Measurements from ENCODE around the gene OGA.

The OGA gene

DNA sequence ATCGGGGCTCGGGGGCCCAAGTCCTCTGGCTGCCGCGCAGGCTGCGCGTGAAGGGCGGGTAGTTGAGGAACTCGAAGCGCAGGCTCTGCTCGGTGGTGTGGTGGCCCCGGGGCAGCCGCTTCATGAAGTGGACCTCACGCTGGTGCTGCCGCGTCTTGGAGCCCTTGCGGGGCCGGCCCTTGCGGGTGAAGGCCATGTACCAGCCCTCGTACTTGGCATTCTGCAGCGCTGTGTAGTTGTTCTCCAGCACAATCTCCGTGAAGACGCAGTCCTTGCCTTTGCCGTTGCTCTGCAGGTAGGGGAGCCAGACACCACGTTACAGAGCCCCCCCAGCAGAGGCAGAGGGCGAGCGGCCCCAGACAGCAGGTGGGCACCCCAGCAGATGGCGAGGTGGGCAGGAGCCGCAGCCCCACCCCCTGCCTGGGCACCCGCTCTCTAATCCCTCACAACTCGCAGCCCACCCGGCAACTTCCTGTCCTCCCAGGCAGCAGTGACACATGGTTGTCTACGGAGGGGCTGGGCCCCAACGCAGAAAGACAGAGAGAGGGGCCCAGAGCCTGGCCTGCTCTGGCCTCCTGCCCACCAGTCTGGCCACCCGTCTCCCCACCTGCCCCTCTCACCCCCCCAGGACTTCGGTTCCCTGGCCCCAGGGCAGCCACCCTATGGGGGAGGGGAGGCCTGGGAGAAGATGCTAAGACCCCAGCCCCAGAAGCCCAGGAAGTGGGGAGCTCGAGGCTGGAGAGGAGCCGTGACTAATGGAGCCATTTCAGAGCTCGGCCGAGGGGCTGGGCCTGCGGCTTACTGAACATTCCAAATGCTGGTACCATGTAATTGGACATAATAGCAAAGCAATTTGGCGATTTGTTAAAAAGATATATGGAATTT is 47.7 kb downstream of the OGA start:
- Histone ChIP-seq H3K4me1 (ENCODE audit: insufficient read depth, low read length) (peaks cover 21% of the 10 kb centered on the region), H3K36me3 (ENCODE audit: insufficient read depth, low read length) (no peaks in the 10 kb centered on the region), H3K9ac (ENCODE audit: low read depth, low read length) (no peak overlapping the region), H3K9me3 (ENCODE audit: control insufficient read depth, insufficient read depth, low read length) (no peaks in the 10 kb centered on the region)

DNA sequence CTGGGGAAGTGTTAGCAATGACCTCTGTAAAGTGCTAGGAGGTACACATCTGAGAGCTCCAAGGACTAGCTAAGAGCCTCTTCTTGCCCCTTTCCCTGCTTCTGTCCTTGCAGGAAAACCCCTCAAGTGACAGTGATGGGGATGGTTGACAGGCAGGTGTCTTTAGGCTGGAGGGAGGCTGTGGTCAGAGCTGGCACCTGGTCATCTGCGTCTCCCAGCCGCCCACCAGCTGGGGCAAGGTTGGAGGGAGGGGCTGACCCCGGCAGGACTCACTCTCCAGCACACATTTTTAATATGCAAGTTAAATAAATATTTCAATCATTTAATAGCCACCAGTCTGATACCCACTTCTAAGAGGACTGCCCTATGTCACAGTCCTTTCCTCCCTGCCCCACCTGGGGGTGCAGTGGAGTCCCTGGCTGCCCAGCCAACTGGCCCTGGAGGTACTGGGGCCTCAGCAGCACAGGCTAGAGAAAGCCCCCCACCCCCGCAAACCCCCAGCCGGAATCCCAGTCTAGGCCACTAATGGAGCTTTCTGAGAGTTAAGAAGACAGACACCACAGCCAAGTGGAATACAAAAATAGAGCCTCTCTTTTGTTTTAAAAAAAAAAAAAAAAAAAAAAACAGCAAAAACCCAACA is 48.6 kb downstream of the OGA start:
- no peak overlapping the region for H3K9ac ChIP-seq (ENCODE audit: low read depth, low read length)
- no peaks in the 10 kb centered on the region for H3K9me3 ChIP-seq (ENCODE audit: control insufficient read depth, insufficient read depth, low read length)
- H3K4me1 ChIP-seq (ENCODE audit: insufficient read depth, low read length) = peaks cover 21% of the 10 kb centered on the region
- H3K36me3 ChIP-seq (ENCODE audit: insufficient read depth, low read length) = no peaks in the 10 kb centered on the region

GRCh38 chr10:101768791-101769170 is 49.5 kb downstream of the OGA start:
- no peaks in the 10 kb centered on the region for H3K36me3 ChIP-seq (ENCODE audit: insufficient read depth, low read length)
- peaks cover 14% of the 10 kb centered on the region for H3K4me1 ChIP-seq (ENCODE audit: insufficient read depth, low read length)

GRCh38 chr10:101767966-101768790 is 50.1 kb downstream of the OGA start:
- Histone ChIP-seq H3K36me3 (ENCODE audit: insufficient read depth, low read length) (no peaks in the 10 kb centered on the region), H3K4me1 (ENCODE audit: insufficient read depth, low read length) (peaks cover 9% of the 10 kb centered on the region), H3K9ac (ENCODE audit: low read depth, low read length) (no peak overlapping the region), H3K9me3 (ENCODE audit: control insufficient read depth, insufficient read depth, low read length) (no peaks in the 10 kb centered on the region)

More at GRCh38 chr10:101768791-101769170, 49.5 kb downstream of the OGA start:
- Histone ChIP-seq H3K9me3 (ENCODE audit: control insufficient read depth, insufficient read depth, low read length) (no peaks in the 10 kb centered on the region), H3K9ac (ENCODE audit: low read depth, low read length) (no peak overlapping the region)

GRCh38 chr10:101767600-101767945 is 50.7 kb downstream of the OGA start:
- Histone ChIP-seq H3K9me3 (ENCODE audit: control insufficient read depth, insufficient read depth, low read length) (no peaks in the 10 kb centered on the region), H3K36me3 (ENCODE audit: insufficient read depth, low read length) (no peaks in the 10 kb centered on the region), H3K4me1 (ENCODE audit: insufficient read depth, low read length) (peaks cover 3% of the 10 kb centered on the region; the same call in 1 of the 2 replicates), H3K9ac (ENCODE audit: low read depth, low read length) (no peak overlapping the region)

DNA sequence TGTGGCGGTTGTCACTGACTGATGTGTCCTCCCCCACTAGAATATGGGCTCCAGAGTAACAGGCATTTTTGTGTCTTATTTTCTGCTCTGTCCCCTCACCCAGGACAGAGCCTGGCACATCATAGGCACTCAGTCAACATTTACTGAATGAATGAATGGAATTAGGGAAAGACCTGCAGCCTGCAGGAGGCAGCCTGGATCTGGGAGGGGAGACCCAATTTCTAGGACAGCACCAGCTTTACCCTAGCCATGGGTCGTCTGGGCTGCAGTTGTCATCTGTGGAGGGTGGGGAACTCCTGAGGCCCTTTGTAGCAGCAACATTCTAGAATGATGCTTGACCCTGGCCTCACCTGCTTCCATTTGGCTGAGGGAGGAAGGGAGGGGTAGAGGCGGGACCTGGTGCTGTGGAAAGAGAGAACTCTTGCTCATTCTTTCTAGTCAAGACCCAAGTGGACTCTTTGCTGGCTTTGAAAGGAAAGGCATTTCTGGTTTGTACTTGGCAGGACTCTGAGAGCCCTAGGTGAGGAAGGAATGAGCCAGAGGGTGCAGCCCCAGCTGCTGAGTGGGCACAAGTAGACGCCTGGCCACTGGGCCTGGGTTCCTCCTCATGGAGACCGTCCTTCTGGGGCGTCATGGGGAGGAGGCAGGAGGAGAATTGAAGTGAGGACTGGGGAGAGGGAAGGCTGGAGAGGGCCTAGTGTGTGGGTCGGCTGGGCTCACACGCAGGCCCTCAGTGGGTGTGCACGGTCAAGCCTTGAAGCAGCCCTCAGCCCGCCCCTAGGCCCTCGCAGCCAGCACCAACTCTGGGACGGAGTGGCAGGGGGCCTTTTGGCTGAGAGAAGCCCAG is 51.3 kb downstream of the OGA start:
- Histone ChIP-seq H3K4me1 (ENCODE audit: insufficient read depth, low read length) (no peaks in the 10 kb centered on the region; the same call in 1 of the 2 replicates), H3K9ac (ENCODE audit: low read depth, low read length) (no peak overlapping the region), H3K36me3 (ENCODE audit: insufficient read depth, low read length) (no peaks in the 10 kb centered on the region), H3K9me3 (ENCODE audit: control insufficient read depth, insufficient read depth, low read length) (no peaks in the 10 kb centered on the region)

DNA sequence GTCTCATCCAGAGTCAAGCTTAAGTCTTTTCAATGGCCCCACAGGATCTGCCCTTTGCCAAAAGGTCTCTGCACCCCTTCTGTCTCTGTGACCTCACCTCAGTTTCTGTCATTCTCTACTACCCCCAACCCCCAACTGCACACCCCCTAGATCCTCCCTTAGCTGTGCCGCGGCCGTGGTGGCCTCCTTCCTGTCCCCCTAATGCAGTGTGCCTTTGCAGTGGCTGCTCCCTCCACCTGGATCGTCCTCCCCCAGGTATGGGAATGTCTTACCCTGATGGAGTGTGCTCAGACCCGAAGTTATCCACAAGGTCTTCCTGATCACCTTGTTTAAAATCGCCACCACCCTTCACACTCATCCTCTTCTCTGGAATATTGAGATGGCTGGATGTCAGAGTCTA is 51.9 kb downstream of the OGA start:
- no peaks in the 10 kb centered on the region for H3K4me1 ChIP-seq (ENCODE audit: insufficient read depth, low read length)
- no peaks in the 10 kb centered on the region for H3K36me3 ChIP-seq (ENCODE audit: insufficient read depth, low read length)
- no peak overlapping the region for H3K9ac ChIP-seq (ENCODE audit: low read depth, low read length)
- no peaks in the 10 kb centered on the region for H3K9me3 ChIP-seq (ENCODE audit: control insufficient read depth, insufficient read depth, low read length)

- Histone ChIP-seq H3K9ac (ENCODE audit: low read depth, low read length) (no peak overlapping the region), H3K36me3 (ENCODE audit: insufficient read depth, low read length) (no peaks in the 10 kb centered on the region), H3K4me1 (ENCODE audit: insufficient read depth, low read length) (peaks cover 11% of the 10 kb centered on the region), H3K9me3 (ENCODE audit: control insufficient read depth, insufficient read depth, low read length) (no peaks in the 10 kb centered on the region)
These were observed 55.0 kb downstream of the OGA start for GRCh38 chr10:101763141-101763846.

DNA sequence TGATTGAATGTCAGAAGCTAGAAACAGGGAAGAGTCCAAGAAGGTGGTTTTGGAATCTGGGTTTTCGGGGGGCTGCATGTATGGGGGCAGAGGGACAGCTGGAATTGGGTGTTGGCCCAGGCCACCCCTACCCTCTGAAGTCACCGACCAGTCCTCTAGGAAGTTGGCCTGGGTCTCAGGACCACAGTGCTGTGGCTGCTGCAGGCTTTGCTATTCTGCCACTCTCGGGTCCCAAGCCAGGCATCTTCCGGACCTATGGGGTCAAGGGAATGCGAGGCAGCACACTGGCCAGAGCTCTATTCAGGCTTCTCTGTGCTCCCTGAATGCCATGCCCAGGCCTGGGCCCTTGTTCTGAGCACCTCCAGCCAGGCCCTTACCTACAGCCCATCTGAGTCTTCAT is 55.5 kb downstream of the OGA start:
- H3K4me1 ChIP-seq (ENCODE audit: insufficient read depth, low read length) = peaks cover 11% of the 10 kb centered on the region
- no peaks in the 10 kb centered on the region for H3K36me3 ChIP-seq (ENCODE audit: insufficient read depth, low read length)
- H3K9ac ChIP-seq (ENCODE audit: low read depth, low read length) = no peak overlapping the region
- no peaks in the 10 kb centered on the region for H3K9me3 ChIP-seq (ENCODE audit: control insufficient read depth, insufficient read depth, low read length)

- H3K4me1 ChIP-seq (ENCODE audit: insufficient read depth, low read length) = peaks cover 11% of the 10 kb centered on the region
- no peaks in the 10 kb centered on the region for H3K9me3 ChIP-seq (ENCODE audit: control insufficient read depth, insufficient read depth, low read length)
- H3K9ac ChIP-seq (ENCODE audit: low read depth, low read length) = no peak overlapping the region
- no peaks in the 10 kb centered on the region for H3K36me3 ChIP-seq (ENCODE audit: insufficient read depth, low read length)
These were observed 57.0 kb downstream of the OGA start for GRCh38 chr10:101761226-101761625.

GRCh38 chr10:101760510-101760909 is 57.7 kb downstream of the OGA start:
- H3K9me3 ChIP-seq (ENCODE audit: control insufficient read depth, insufficient read depth, low read length) = no peaks in the 10 kb centered on the region
- H3K9ac ChIP-seq (ENCODE audit: low read depth, low read length) = no peak overlapping the region
- no peaks in the 10 kb centered on the region for H3K36me3 ChIP-seq (ENCODE audit: insufficient read depth, low read length)
- peaks cover 11% of the 10 kb centered on the region for H3K4me1 ChIP-seq (ENCODE audit: insufficient read depth, low read length)

DNA sequence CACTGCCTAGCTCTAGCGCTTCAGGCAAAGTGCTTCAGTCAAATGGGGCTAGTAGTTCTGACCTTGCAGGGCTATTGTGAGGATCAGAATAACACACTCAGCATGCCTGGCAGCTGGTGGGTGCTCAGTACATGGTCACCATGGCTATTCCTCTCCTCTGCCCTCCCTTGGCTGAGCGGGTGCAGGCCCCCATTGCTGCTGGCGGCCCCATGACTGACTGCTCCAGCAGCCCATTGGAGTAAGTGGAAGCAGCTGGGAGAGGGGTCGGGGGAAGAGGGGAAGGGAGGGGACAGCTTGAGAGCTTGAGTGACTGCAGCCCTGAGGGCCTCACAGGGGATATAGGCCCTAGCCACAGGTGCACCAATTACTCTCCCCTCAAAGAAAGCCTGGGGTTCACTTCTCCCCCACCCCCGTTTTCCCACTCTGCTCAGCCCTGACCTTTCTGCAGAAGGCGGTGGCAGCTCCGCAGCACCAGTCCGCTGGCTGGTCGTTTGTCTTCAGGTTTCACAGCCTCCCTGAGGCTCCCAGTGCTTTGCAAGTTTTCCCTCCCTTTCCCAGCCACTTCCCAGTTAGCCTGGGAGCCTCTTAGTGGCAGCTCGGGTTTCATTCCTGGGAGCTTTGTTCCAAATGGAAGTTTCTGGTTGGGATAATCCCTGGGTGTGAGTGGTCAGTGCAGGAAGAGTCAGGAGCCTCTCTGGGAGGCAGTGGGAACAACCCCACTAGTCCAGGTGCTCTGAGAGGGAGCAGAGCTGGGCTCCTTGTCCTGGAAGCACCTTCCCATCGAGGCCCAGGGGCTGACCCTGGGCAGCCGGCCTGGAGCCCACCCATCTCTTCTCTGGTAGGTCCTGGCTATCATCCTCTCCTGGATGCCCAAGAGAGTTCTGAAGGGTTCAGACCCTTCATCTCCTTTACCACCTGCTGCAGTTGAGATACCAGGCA is 58.7 kb downstream of the OGA start:
- Histone ChIP-seq H3K9me3 (ENCODE audit: control insufficient read depth, insufficient read depth, low read length) (no peaks in the 10 kb centered on the region), H3K4me1 (ENCODE audit: insufficient read depth, low read length) (peaks cover 11% of the 10 kb centered on the region), H3K9ac (ENCODE audit: low read depth, low read length) (no peak overlapping the region), H3K36me3 (ENCODE audit: insufficient read depth, low read length) (no peaks in the 10 kb centered on the region)

DNA sequence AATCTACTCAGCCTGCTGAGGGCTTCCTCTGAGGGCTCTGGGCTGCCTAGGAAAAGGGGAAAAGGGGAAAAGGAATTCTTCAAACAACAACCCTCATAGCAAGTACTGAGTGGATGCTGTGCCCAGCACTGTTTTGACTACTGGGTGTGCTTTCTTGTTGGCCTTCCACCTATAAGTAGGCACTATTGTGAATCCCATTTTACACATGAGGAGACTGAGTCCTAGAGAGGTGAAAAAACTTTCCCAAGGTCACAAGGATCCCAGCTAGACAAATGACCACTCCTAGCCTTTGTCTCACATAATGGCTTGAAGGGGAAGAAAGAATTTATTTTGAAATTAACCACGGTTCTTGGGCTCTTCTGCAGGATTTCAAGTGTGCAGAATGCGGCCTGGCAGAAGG is 59.4 kb downstream of the OGA start:
- Histone ChIP-seq H3K9me3 (ENCODE audit: control insufficient read depth, insufficient read depth, low read length) (no peaks in the 10 kb centered on the region), H3K36me3 (ENCODE audit: insufficient read depth, low read length) (no peaks in the 10 kb centered on the region), H3K9ac (ENCODE audit: low read depth, low read length) (no peak overlapping the region), H3K4me1 (ENCODE audit: insufficient read depth, low read length) (peaks cover 11% of the 10 kb centered on the region)
